ENCODE results near the gene PAM16. TPM values are rescaled to one million over a fixed set of nuclear protein-coding genes. Genes with fewer than 3 reads are reported as not detected.

PAM16 gene
- total and polyA plus RNA-seq, 2 of the 8 experiments (the other 6 are each of a cell fraction or from before 2014, with no cell fraction given), result 78.3 to 198 TPM

DNA sequence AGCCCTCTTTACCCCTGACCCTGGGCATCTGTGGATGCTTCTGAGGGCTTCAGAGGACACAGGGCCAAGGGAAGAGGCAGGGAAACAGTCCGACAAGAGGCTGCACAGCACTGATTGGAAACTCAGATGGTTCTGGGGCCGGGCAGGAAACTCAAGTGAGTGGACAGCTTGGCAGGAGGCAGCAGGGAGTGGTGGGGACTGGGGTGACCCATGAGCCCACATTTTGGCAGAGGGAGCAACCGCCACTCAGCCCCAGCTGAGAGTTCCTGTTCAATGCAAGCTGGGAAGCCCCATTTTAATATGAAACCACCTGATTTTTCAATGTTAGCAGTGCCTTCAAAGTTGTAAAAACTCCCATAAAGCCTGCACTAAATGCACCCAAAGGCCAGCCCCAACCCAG is 19.0 kb upstream of the PAM16 start:
- FAIRE-seq (no peak), DNase-seq (ENCODE audit: low read depth in 1 of 2, low spot score in 2 of 2) (no peak)
- Histone ChIP-seq H3K4me3 (ENCODE audit: extremely low read depth in 1 of 4, insufficient read depth in 2 of 4, low read depth in 3 of 4, low read length in 4 of 4) (no peak overlapping the region), H2BK5ac (ENCODE audit: low read depth, low read length) (no peak overlapping the region), H2BK120ac (replicated peaks; ENCODE audit: low read depth, low read length) (no peak overlapping the region), H4K20me1 (replicated peaks in 1 of 2; ENCODE audit: control insufficient read depth in 1 of 2, insufficient read depth in 2 of 2, low read length in 2 of 2) (peaks cover 4 to 14% of the 10 kb centered on the region in 2 experiments), H4K5ac (ENCODE audit: insufficient read length, low read depth, low read length) (no peak overlapping the region), H2BK12ac (ENCODE audit: low read depth, low read length) (no peak overlapping the region), H3K23ac (ENCODE audit: insufficient read length) (no peak overlapping the region), H3K4me2 (ENCODE audit: insufficient read depth in 1 of 2, low read depth in 2 of 2, low read length in 2 of 2) (no peak overlapping the region), H2AFZ (ENCODE audit: low read length) (no peak overlapping the region), H3K56ac (replicated peaks; ENCODE audit: insufficient read length, low read depth, low read length) (no peak overlapping the region), H3K27me3 (replicated peaks in 1 of 4; ENCODE audit: control insufficient read depth in 3 of 4, extremely low read depth in 1 of 4, insufficient read depth in 3 of 4, low read length in 3 of 4) (peaks cover 0 to 3% (median under 1%) of the 10 kb centered on the region in 4 experiments; a peak in 2 of 7 replicates), H3K79me1 (ENCODE audit: low read depth, low read length) (peaks cover 4% of the 10 kb centered on the region), H4K91ac (replicated peaks; ENCODE audit: insufficient read length, low read length) (no peak overlapping the region), H3K9ac (replicated peaks in 1 of 4; ENCODE audit: extremely low read depth in 1 of 4, low read depth in 3 of 4, low read length in 3 of 4) (no peak overlapping the region), H4K8ac (ENCODE audit: extremely low read depth, insufficient read depth, low read length) (no peak overlapping the region; the same call in 1 of the 2 replicates), H2AK5ac (ENCODE audit: low read depth, low read length) (no peak overlapping the region), H3K14ac (ENCODE audit: insufficient read length) (no peak overlapping the region), H3K23me2 (ENCODE audit: low read depth, low read length) (peaks cover 6% of the 10 kb centered on the region; the same call in 1 of the 2 replicates), H3K79me2 (ENCODE audit: control insufficient read depth in 1 of 2, insufficient read depth in 2 of 2, low read length in 2 of 2) (peaks cover 0 to 7% of the 10 kb centered on the region in 2 experiments; a peak in 1 of 4 replicates), H3K18ac (ENCODE audit: extremely low read depth, low read length) (no peak overlapping the region), H3K4ac (replicated peaks; ENCODE audit: insufficient read length, low read depth, low read length) (no peak overlapping the region), H2BK20ac (ENCODE audit: low read length) (no peak overlapping the region), H3K27ac (ENCODE audit: low read depth, low read length) (no peak overlapping the region), H3K36me3 (ENCODE audit: control insufficient read depth in 2 of 4, insufficient read depth in 4 of 4, low read length in 3 of 4) (no peaks in the 10 kb centered on the region), H3K9me3 (ENCODE audit: insufficient read depth in 2 of 2, low read depth in 1 of 2, low read length in 1 of 2) (no peaks in the 10 kb centered on the region), H3K4me1 (replicated peaks in 1 of 4; ENCODE audit: control insufficient read depth in 3 of 4, insufficient read depth in 4 of 4, low read length in 3 of 4) (peaks cover 4 to 33% (median 27%) of the 10 kb centered on the region in 4 experiments), H2BK15ac (ENCODE audit: low read length) (no peak overlapping the region)
- ChIA-PET CTCF (ENCODE audit: partially characterized antibody) (interaction anchor here (0.6 to 14.0 kb wide), 10 partner anchors 8 to 109 kb away, joined by 3 to 425 read pairs (median 5); no protein-coding TSS in a partner anchor), POLR2A (ENCODE audit: partially characterized antibody) (interaction anchor here (0.9 to 3.1 kb wide), 13 partner anchors 8 to 102 kb away, joined by 3 to 14 read pairs (median 4); partner anchors contain the start of gene PAM16)
- 90% methylated on average over 3 of the region's 3 CpGs; no CpG with 5 or more reads in 1 of the 2 experiments for WGBS, 2 experiments (ENCODE audit: extremely low coverage in 1 of 2, insufficient coverage in 1 of 2, insufficient read length in 1 of 2, insufficient replicate concordance in 2 of 2, low coverage in 1 of 2, low lambda C conversion rate in 2 of 2, missing lambda C conversion rate in 1 of 2)
- TF ChIP-seq BRCA1 (IDR thresholded peaks at IDR 0.05; ENCODE audit: low read depth, low read length), result no peak
- TF ChIP-seq GTF2F1 (IDR thresholded peaks at IDR 0.05; ENCODE audit: borderline replicate concordance, low read depth, low read length), result no peak
- no peak for TF ChIP-seq RXRA (IDR thresholded peaks at IDR 0.05; ENCODE audit: insufficient read depth, low read depth, low read length)
- TF ChIP-seq CBX5 (IDR thresholded peaks at IDR 0.05; ENCODE audit: low read depth, low read length), result no peak
- no peak for TF ChIP-seq CREB1 (IDR thresholded peaks at IDR 0.05)
- TF ChIP-seq HDAC6 (IDR thresholded peaks at IDR 0.05; ENCODE audit: low read depth, low read length), result no peak
- no peak for TF ChIP-seq SIN3A (conservative IDR thresholded peaks at IDR 0.05 in 1 of 2, IDR thresholded peaks at IDR 0.05 in 1 of 2; ENCODE audit: low read depth in 1 of 2, low read length in 2 of 2)
- TF ChIP-seq TEAD4 (IDR thresholded peaks at IDR 0.05; ENCODE audit: low read depth, low read length), result no peak
- no peak for TF ChIP-seq KDM1A (IDR thresholded peaks at IDR 0.05; ENCODE audit: borderline replicate concordance, low read length)
- TF ChIP-seq KDM5A (IDR thresholded peaks at IDR 0.05; ENCODE audit: low read length), result no peak
- TF ChIP-seq JUND (IDR thresholded peaks at IDR 0.05; ENCODE audit: low read length), result no peak
- no peak for TF ChIP-seq PHF8 (conservative IDR thresholded peaks at IDR 0.05; ENCODE audit: low read depth, low read length)
- no peak for TF ChIP-seq NANOG (IDR thresholded peaks at IDR 0.05; ENCODE audit: insufficient read depth, low read depth, low read length, poor library complexity, severe bottlenecking)
- TF ChIP-seq TCF12 (IDR thresholded peaks at IDR 0.05; ENCODE audit: low read depth, low read length), result no peak
